Hepatocyte (in vitro differentiated cells): ENCODE results near the gene RASGEF1C.

Experiments used
- CTCF ChIP-seq: fragments of 200-600 bp; sonication (generic); IDR thresholded peaks from 2 replicates; pipeline ENCODE4 v1.5.1; 2016; ENCODE audit warnings: antibody characterized with exemption, mild to moderate bottlenecking; ENCODE audit not compliant: poor library complexity
- EZH2 ChIP-seq: fragments of 200-600 bp; sonication (generic); IDR thresholded peaks from 2 replicates; pipeline ENCODE4 v1.6.1; 2016; ENCODE audit warnings: antibody characterized with exemption, mild to moderate bottlenecking, borderline replicate concordance
- EZH2phosphoT487 ChIP-seq: fragments of 200-600 bp; sonication (generic); IDR thresholded peaks from one replicate; pipeline ENCODE4 v1.6.1; 2018; ENCODE audit warnings: antibody characterized with exemption, mild to moderate bottlenecking, low read depth, moderate library complexity; ENCODE audit not compliant: unreplicated experiment, severe bottlenecking

GRCh38 chr5:180251141-180251540 lies 42.1 kb upstream of the RASGEF1C start:
- TF ChIP-seq EZH2 (no peak), CTCF (no peak), EZH2phosphoT487 (no peak)
